ENCODE measurements around the gene SYS1. TPM values are rescaled to one million over a fixed set of nuclear protein-coding genes. Genes with fewer than 3 reads are reported as not detected.

SYS1 gene
- total RNA-seq, 2 experiments from 2014 or later: 28.0 to 30.8 TPM

DNA sequence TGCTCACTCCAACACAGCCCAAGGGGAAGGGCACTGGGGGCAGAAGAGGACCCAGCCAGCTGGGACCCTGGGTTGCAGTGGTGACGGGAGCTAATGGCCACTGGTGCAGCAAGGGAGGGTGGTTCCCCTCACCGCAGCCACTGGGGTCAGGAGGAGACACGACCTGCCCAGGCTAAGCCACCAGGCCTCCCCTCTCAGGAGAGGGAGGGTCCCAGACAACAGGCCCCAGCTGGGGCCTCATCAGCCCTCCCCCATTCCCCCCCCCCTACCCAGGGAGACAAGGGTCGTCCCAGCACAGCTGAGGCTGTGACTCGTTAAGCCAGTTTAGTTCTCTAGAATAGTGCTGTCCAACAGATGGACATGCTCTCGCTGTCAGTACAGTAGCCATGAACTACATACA is 37.6 kb upstream of the SYS1 start:
- Mint-ChIP-seq H3K4me1 (ENCODE audit: low read depth) (peaks cover 17% of the 10 kb centered on the region), H3K9me3 (ENCODE audit: insufficient read depth) (no peaks in the 10 kb centered on the region), H3K27me3 (ENCODE audit: low read depth) (no peaks in the 10 kb centered on the region), H3K27ac (no peak overlapping the region), H3K4me3 (no peak overlapping the region), H3K36me3 (ENCODE audit: low read depth) (peaks cover 4% of the 10 kb centered on the region)
- POLR2A ChIA-PET: no interaction called here
- DNase-seq (no peak), ATAC-seq (no peak)
- CTCF ChIA-PET: interaction anchor here (1.0 to 1.4 kb wide), 2 partner anchors 111 to 445 kb away, joined by 4 to 5 read pairs; no protein-coding TSS in a partner anchor

DNA sequence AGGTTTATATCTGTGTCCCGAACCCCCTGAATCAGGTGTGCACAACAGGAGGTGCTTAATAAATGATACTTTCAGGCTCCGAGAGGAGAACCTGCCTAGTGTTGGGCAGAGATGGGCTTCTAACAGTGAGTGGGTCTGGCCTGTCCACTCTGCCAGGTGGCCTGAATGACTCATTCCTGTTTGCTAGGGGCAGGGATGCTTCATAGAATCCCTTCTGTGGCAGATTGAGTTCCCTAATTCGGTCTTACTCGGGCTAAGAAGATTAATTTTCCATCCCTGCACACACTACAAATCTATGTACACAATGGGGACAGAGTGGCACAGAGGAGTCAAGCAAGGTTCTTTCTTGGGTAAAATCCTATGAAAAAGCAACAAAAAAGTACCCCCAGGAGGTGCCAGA is 34.5 kb upstream of the SYS1 start:
- ATAC-seq: no peak
- no peaks in the 10 kb centered on the region for H3K27me3 Mint-ChIP-seq (ENCODE audit: low read depth)
- CTCF ChIA-PET: interaction anchor here (1.6 kb wide), 1 partner anchor 45 kb away, joined by 8 read pairs; no protein-coding TSS in a partner anchor

DNA sequence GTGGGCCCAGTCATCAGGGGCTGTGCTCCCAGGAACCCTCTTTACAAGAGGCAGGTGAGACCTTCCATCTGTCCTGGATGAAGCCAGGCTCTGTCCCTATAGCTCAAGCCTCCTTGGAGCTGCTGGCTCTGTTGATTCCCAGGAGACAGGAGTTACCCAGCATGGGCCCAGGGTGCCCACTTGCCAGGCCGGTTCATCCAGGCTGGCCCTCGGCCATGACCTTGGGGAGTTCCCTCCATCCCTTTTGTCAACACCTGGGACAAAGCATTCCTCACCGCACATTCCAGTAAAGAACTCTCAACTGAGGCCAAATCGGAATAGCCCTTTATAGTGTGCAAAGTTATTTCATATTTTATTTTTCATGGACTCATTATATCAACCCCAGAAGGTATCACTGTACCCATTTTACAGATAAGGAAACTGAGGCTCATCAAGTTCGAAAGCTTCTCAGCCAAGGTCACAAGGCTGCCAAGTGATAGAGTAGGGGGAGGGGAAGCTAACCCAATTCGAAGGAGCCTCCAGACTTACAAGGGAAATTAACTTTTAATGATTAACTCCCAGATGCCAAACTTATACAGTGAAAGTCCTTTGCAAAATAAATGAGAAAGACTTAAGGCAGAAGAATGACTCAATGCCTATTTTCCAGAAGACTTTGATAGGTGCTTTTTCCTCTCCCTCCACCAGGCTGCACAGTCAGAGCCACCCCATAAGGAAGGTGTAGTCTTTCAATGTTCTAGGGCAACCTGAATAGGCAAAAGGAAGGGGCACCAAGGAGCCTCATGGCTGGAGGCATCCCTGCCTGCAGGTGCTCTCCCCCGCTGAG is 33.2 kb upstream of the SYS1 start:
- ChIA-PET CTCF (interaction anchor here (0.6 kb wide), 1 partner anchor 11 kb away, joined by 3 read pairs; no protein-coding TSS in a partner anchor), POLR2A (no interaction called here)
- Mint-ChIP-seq H3K9me3 (ENCODE audit: insufficient read depth) (no peaks in the 10 kb centered on the region), H3K4me3 (no peak overlapping the region), H3K27me3 (ENCODE audit: low read depth) (no peaks in the 10 kb centered on the region), H3K36me3 (ENCODE audit: low read depth) (peaks cover 5% of the 10 kb centered on the region), H3K27ac (no peak overlapping the region), H3K4me1 (ENCODE audit: low read depth) (no peaks in the 10 kb centered on the region)
- ATAC-seq (no peak), DNase-seq (no peak)

More for the DNA sequence above, 34.5 kb upstream of the SYS1 start:
- H3K9me3 Mint-ChIP-seq (ENCODE audit: insufficient read depth): no peaks in the 10 kb centered on the region
- no peak for DNase-seq
- H3K27ac Mint-ChIP-seq: no peak overlapping the region
- H3K36me3 Mint-ChIP-seq (ENCODE audit: low read depth): peaks cover 5% of the 10 kb centered on the region
- H3K4me3 Mint-ChIP-seq: no peak overlapping the region
- POLR2A ChIA-PET: no interaction called here
- no peaks in the 10 kb centered on the region for H3K4me1 Mint-ChIP-seq (ENCODE audit: low read depth)

DNA sequence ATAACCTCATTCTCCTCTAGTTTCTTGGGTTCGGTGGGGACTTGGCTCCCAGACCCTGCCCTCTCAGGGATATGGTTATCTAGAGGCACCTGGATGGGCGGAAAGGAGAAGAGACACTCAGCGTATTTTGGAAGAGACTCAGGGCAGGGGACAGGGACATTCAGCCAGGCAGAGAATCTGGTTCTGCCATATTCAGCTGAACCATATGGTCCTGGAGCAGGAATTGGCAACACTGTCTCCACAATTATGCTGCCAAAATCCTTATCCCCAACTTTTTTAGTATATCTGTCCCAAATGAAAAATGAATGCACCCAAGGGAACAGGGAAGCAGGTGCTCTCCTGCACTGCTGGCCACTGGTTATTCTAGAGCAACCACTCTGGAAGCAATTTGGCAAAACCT is 32.5 kb upstream of the SYS1 start:
- no peak overlapping the region for H3K4me3 Mint-ChIP-seq
- no peaks in the 10 kb centered on the region for H3K27me3 Mint-ChIP-seq (ENCODE audit: low read depth)
- ATAC-seq (no peak), DNase-seq (no peak)
- CTCF ChIA-PET: no interaction called here
- H3K27ac Mint-ChIP-seq: no peak overlapping the region
- POLR2A ChIA-PET: interaction anchor here (0.7 kb wide), 1 partner anchor 372 kb away, joined by 3 read pairs; no protein-coding TSS in a partner anchor
- H3K9me3 Mint-ChIP-seq (ENCODE audit: insufficient read depth): no peaks in the 10 kb centered on the region
- H3K36me3 Mint-ChIP-seq (ENCODE audit: low read depth): peaks cover 5% of the 10 kb centered on the region
- no peaks in the 10 kb centered on the region for H3K4me1 Mint-ChIP-seq (ENCODE audit: low read depth)

DNA sequence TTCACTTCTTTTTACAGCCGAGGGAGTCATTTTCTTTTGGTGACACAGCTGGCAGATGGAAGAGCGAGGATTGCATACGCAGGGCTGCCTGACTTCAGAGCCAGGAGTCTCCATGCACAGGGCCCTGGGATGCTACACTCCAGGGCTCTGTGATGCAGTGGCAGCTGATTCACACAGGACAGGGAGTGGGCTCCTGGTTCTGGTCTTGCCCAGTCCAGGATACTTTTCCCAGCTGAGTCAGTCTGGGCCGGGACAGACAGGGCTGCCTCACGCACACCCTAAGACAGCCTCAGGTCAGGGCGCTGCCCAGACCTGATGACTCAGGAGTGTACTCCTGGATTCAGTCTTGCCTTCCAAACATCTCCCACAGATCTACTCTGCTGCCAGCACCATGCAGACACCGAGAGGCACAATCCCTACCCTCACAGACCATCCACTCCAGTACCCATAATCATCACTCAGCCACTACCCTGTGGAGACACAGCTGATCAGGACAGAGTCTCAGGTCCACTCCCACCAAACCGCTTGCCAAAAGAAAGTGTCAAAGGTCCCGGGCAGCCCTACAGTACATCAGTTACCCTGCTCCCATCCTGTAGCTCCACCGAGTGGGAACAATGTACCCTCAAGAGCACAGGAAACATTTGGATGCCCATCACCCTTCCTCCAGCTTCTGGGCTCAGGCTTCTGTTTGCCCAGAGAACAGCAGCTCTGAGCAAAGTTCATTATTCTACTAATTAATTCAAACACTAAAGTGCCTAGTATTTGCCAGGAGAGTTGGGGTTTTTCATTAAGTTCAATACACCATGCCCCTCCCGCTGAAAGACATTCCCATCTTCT is 26.2 kb upstream of the SYS1 start:
- Mint-ChIP-seq H3K9me3 (ENCODE audit: insufficient read depth) (no peaks in the 10 kb centered on the region), H3K4me1 (ENCODE audit: low read depth) (no peaks in the 10 kb centered on the region), H3K36me3 (ENCODE audit: low read depth) (peaks cover 4% of the 10 kb centered on the region), H3K4me3 (no peak overlapping the region), H3K27me3 (ENCODE audit: low read depth) (no peaks in the 10 kb centered on the region), H3K27ac (no peak overlapping the region)
- DNase-seq (no peak), ATAC-seq (no peak)
- POLR2A ChIA-PET: no interaction called here
- CTCF ChIA-PET: interaction anchor here (1.0 kb wide), 1 partner anchor 14 kb away, joined by 3 read pairs; no protein-coding TSS in a partner anchor

DNA sequence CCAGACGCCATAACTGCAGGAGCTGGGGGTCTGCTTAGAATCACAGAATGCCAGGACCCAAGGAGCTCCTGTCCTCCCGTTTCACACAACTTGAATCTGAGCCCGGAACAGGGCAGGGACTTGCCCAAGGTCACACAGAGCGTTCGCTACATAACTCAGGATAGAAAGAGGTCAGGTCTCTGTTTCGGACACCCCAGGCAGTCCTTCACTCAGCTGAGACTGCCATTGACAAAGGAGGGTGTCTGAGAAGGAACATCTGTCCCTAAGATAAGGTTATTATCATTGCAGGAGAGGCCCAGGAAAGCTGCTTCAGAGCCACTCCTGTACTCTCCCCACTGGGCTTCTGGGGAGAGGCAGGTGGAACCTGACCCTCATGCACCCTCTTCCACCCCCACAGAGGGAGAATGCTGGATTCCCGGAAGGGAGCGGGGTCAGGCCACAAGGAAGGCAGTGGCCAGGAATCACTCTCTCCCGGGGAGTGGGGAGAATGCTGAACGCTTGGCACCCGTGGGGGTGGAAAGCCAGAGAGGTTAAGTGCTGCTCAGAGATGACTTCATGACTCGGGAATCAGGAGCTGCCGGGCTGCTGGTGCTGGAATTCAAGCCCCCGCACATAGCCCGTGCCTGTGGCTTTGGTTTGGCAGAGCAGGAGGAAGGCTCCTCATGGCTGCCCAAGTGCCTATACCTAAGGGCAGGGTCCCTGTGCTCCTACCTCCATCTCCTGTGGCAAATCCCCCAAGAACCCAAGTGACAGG is 25.4 kb upstream of the SYS1 start:
- Mint-ChIP-seq H3K27me3 (ENCODE audit: low read depth) (no peaks in the 10 kb centered on the region), H3K4me1 (ENCODE audit: low read depth) (no peaks in the 10 kb centered on the region), H3K4me3 (no peak overlapping the region), H3K27ac (no peak overlapping the region), H3K9me3 (ENCODE audit: insufficient read depth) (no peaks in the 10 kb centered on the region), H3K36me3 (ENCODE audit: low read depth) (peaks cover 4% of the 10 kb centered on the region)
- ChIA-PET POLR2A (no interaction called here), CTCF (interaction anchor here (0.6 to 1.0 kb wide), 2 partner anchors 15 to 60 kb away, joined by 3 read pairs; no protein-coding TSS in a partner anchor)
- ATAC-seq: no peak
- DNase-seq: no peak

DNA sequence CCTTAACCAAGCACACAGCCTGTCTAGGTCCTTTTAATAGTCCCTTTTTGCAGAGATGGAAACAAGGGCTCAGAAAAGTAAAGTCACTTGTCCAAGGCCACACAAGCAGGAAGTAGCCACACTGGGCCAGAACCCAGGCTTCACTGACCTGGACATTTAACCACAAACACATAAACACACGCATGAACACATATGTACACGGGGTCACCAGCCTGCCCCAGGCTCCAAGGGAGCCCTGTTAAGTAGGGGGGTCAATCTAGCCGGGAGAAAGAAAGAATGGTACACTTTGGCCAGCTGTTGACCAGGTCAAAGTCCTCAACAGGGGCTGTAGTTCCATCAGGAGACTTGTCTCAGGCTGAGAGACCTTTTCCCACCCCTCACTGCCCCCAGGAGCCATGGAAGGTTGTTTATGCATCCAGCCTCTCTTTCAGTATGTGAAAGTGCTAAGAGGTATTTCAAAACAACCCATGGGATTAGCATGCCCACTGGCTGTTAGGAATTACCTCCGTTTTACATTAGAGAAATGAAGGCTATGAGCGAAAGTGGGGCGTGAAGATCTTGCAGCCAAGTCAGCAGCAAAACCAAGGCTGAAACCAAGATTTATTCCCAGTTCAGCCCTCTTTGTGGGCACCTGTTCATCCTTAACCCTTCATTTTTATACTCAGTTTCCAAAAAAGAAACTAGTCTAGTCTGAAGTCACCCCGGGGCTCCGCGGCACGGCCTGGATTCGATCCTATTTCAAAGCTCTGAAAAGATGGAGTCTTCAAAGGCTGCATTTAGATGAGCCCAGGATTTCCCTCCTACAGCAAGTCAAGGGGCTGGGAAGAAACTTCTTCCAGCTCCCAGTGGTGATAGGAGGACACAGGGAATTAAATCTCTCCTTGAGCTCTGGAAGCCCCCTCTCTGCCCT is 24.6 kb upstream of the SYS1 start:
- CTCF ChIA-PET: interaction anchor here (0.6 kb wide), 1 partner anchor 59 kb away, joined by 3 read pairs; no protein-coding TSS in a partner anchor
- Mint-ChIP-seq H3K4me3 (no peak overlapping the region), H3K9me3 (ENCODE audit: insufficient read depth) (no peaks in the 10 kb centered on the region), H3K27ac (no peak overlapping the region), H3K36me3 (ENCODE audit: low read depth) (peaks cover 4% of the 10 kb centered on the region), H3K4me1 (ENCODE audit: low read depth) (no peaks in the 10 kb centered on the region), H3K27me3 (ENCODE audit: low read depth) (no peaks in the 10 kb centered on the region)
- POLR2A ChIA-PET: no interaction called here
- no peak for DNase-seq
- ATAC-seq: no peak

DNA sequence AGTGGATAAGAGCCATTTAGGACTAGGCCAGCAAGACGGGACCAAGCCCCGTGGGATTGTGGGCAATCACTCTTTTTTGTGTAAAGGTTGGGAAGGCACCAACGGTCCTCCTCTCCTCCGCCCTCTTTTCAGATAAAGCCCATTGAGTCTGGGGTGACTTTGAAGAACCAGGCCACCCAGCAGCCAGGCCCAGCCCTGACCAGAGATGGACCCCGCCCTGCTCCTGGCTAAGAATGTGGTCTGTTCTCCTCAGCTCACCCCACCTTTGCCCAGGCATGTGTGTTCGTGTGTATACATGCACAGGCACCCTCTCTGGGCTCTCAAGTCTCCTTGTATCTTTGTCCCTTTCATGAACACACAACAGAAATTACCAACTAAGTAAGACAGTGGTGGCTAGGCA is 23.9 kb upstream of the SYS1 start:
- ATAC-seq (no peak), DNase-seq (no peak)
- H3K4me1 Mint-ChIP-seq (ENCODE audit: low read depth): peaks cover under 1% of the 10 kb centered on the region
- CTCF ChIA-PET: no interaction called here
- H3K27me3 Mint-ChIP-seq (ENCODE audit: low read depth): no peaks in the 10 kb centered on the region
- no peaks in the 10 kb centered on the region for H3K9me3 Mint-ChIP-seq (ENCODE audit: insufficient read depth)
- no peak overlapping the region for H3K4me3 Mint-ChIP-seq
- no peak overlapping the region for H3K27ac Mint-ChIP-seq
- POLR2A ChIA-PET: no interaction called here
- peaks cover 4% of the 10 kb centered on the region for H3K36me3 Mint-ChIP-seq (ENCODE audit: low read depth)

DNA sequence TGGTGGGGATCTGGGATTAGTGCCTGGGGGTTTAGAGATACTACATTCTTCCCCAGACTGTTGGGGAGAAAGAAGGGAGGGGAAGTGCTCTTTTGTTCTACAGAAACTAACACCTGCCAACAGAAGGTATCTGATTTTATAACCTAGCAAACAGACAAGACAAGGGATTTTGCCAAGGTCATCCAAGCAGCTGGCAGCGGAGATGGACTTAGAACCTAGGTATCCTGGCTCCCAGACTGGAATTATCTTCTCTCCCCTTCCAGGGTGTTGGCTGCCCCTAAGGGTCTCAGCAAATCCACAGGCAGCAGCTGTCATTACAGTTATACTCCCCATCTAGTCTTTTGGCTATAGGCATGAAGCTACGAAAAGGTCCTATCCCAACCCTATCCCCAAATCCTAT is 23.2 kb upstream of the SYS1 start:
- Mint-ChIP-seq H3K4me3 (no peak overlapping the region), H3K27me3 (ENCODE audit: low read depth) (no peaks in the 10 kb centered on the region), H3K4me1 (ENCODE audit: low read depth) (peaks cover 3% of the 10 kb centered on the region), H3K9me3 (ENCODE audit: insufficient read depth) (no peaks in the 10 kb centered on the region), H3K27ac (no peak overlapping the region), H3K36me3 (ENCODE audit: low read depth) (peaks cover 4% of the 10 kb centered on the region)
- CTCF ChIA-PET: interaction anchor here (1.2 to 2.5 kb wide), 2 partner anchors 13 to 34 kb away, joined by 3 to 7 read pairs; no protein-coding TSS in a partner anchor
- DNase-seq (no peak), ATAC-seq (no peak)
- POLR2A ChIA-PET: interaction anchor here (1.0 kb wide), 1 partner anchor 23 kb away, joined by 3 read pairs; the partner anchor contains the start of gene SYS1

DNA sequence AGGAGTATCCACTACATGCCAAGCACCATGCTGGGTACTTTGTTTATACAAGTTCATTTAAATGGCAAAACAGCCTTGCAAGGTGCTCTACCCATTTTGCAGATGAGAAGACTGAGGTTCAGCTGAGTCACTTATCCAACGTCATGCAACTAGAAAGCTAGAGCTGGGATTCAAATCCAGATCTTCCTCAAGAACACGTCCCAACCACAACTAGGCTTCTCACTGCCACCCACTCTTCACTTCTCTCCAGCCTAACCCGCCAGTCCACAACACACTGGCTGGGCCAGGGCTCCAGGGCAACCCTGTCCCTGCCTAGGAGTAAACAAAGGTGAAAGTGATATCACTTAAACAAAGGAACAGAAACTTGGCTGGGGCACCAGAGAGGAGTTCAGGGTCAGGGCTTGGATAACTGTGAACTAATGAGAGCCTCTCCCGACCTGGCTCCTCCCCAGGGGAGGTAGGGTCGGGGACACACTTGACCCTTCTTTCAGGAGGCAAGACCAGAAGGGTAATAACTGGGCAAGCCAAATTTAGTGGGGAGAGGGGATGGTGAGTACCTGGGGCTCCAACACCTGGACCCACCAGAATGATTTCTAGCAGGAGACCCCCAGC is 22.6 kb upstream of the SYS1 start:
- ATAC-seq (no peak), DNase-seq (no peak)
- no peaks in the 10 kb centered on the region for H3K9me3 Mint-ChIP-seq (ENCODE audit: insufficient read depth)
- peaks cover 4% of the 10 kb centered on the region for H3K36me3 Mint-ChIP-seq (ENCODE audit: low read depth)
- ChIA-PET CTCF (interaction anchor here (1.2 to 2.5 kb wide), 2 partner anchors 12 to 33 kb away, joined by 3 to 7 read pairs; no protein-coding TSS in a partner anchor), POLR2A (interaction anchor here (1.0 kb wide), 1 partner anchor 22 kb away, joined by 3 read pairs; the partner anchor contains the start of gene SYS1)
- peaks cover 7% of the 10 kb centered on the region for H3K4me1 Mint-ChIP-seq (ENCODE audit: low read depth)
- no peak overlapping the region for H3K27ac Mint-ChIP-seq
- no peak overlapping the region for H3K4me3 Mint-ChIP-seq
- H3K27me3 Mint-ChIP-seq (ENCODE audit: low read depth): no peaks in the 10 kb centered on the region
